K562 (cell line): ENCODE measurements around the gene POU3F3. TPM values are rescaled to one million over a fixed set of nuclear protein-coding genes. Genes with fewer than 3 reads are reported as not detected.

ENCODE experiments used
- ATAC-seq: fragments of 200-7000 bp; cut with Tn5 transposase; 3 replicates; pipeline ENCODE4 v1.9.1; 2020; ENCODE audit warnings: moderate library complexity
- BruUV-seq: library from RNA; stranded (reverse); fragments of 400-500 nt; replicated peaks from 2 replicates; lab custom pipeline; 2021; lab: Mats Ljungman, UMichigan
- CTCF ChIA-PET: fragments of 300-600 bp; formaldehyde crosslinking; extraction: SDS; loops from one replicate; lab custom pipeline; 2021; ENCODE audit warnings: low intra/inter-chr PET ratio; lab: Yijun Ruan, JAX
- POLR2A ChIA-PET: fragments of 300-600, 350-650 bp; sonication (Branson Sonifier 250); formaldehyde crosslinking; extraction: SDS; loops from one replicate; lab custom pipeline; 2021; ENCODE audit warnings: antibody characterized with exemption, inconsistent platforms; lab: Yijun Ruan, JAX
- DNase-seq, 4 experiments: peaks; one replicate each; pipeline versions ENCODE4 v3.0.0 to v3.0.0-alpha.2; 2011 to 2018; ENCODE audit warnings: low spot score in 3 of 4, mixed read lengths in 3 of 4; ENCODE audit errors: extremely low read depth in 1 of 4
- FAIRE-seq: peaks from 2 replicates; lab custom pipeline; 2011; peaks lifted over from hg19 to GRCh38; lab: Jason Lieb, UNC
- H2AFZ ChIP-seq: 2 replicates; pipeline ENCODE4 v1.6.0; 2011; ENCODE audit warnings: low read depth, low read length, control low read depth, inconsistent platforms
- H3K27ac ChIP-seq: fragments of 200-600 bp; 3 replicates; pipeline ENCODE4 v1.8.0; 2011; ENCODE audit warnings: low read depth, mild to moderate bottlenecking, control low read depth, inconsistent platforms, low read length, moderate library complexity, mixed read lengths; ENCODE audit errors: extremely low read depth
- H3K27me3 ChIP-seq, 2 experiments: fragments of 300-600 bp in 1 of 2; 2 replicates in 1 of 2; 3 replicates in 1 of 2; pipeline versions ENCODE4 v1.6.0 to v1.8.0; 2011; ENCODE audit warnings: inconsistent platforms in 2 of 2, low read length in 2 of 2, mild to moderate bottlenecking in 1 of 2, mixed read lengths in 1 of 2, moderate library complexity in 1 of 2; ENCODE audit not compliant: control insufficient read depth in 2 of 2, insufficient read depth in 2 of 2
- H3K36me3 ChIP-seq: fragments of 300-600 bp; 3 replicates; pipeline ENCODE4 v1.8.0; 2011; ENCODE audit warnings: mild to moderate bottlenecking, low read length, inconsistent platforms; ENCODE audit not compliant: control insufficient read depth, insufficient read depth
- H3K4me1 ChIP-seq, 2 experiments: fragments of 200-600 bp in 1 of 2; replicated peaks in 1 of 2; 2 replicates in 1 of 2; 3 replicates in 1 of 2; pipeline versions ENCODE4 v1.5.1 to v1.8.0; 2011; ENCODE audit warnings: inconsistent platforms in 2 of 2, low read length in 2 of 2, mild to moderate bottlenecking in 1 of 2, mixed read lengths in 1 of 2, moderate library complexity in 1 of 2; ENCODE audit not compliant: control insufficient read depth in 2 of 2, insufficient read depth in 2 of 2
- H3K4me2 ChIP-seq: 2 replicates; pipeline ENCODE4 v1.6.1; 2011; ENCODE audit warnings: low read length, control low read depth, inconsistent platforms, mixed read lengths; ENCODE audit not compliant: insufficient read depth
- H3K4me3 ChIP-seq: fragments of 200-600 bp; sonication (generic), shearing (Covaris generic); 2 replicates; pipeline ENCODE4 v1.5.1; 2016; ENCODE audit warnings: control low read depth, inconsistent platforms
- H3K79me2 ChIP-seq: fragments of 200-600 bp; 3 replicates; pipeline ENCODE4 v1.8.0; 2011; ENCODE audit warnings: low read length, inconsistent platforms; ENCODE audit not compliant: control insufficient read depth, insufficient read depth
- H3K9ac ChIP-seq, 2 experiments: 2 replicates each; pipeline versions ENCODE4 v1.6.0 to v1.6.1; 2011; ENCODE audit warnings: low read depth in 2 of 2, low read length in 2 of 2, control low read depth in 1 of 2, inconsistent platforms in 1 of 2, mild to moderate bottlenecking in 1 of 2, mixed read lengths in 1 of 2; ENCODE audit not compliant: insufficient read depth in 1 of 2
- H3K9me1 ChIP-seq: one replicate; pipeline ENCODE4 v1.6.0; 2011; ENCODE audit warnings: inconsistent platforms, mild to moderate bottlenecking, low read length, moderate library complexity; ENCODE audit not compliant: control insufficient read depth, insufficient read depth
- H3K9me3 ChIP-seq: replicated peaks from 2 replicates; pipeline ENCODE4 v1.5.1; 2011; ENCODE audit warnings: low read depth, low read length, inconsistent platforms; ENCODE audit not compliant: control insufficient read depth, insufficient read depth
- H4K20me1 ChIP-seq: replicated peaks from 2 replicates; pipeline ENCODE4 v1.6.1; 2011; ENCODE audit warnings: low read length, inconsistent platforms, mixed read lengths; ENCODE audit not compliant: control insufficient read depth, insufficient read depth
- AFF4 ChIP-seq: sonication (generic); formaldehyde crosslinking; IDR thresholded peaks from 2 replicates; pipeline ENCODE4 v1.8.0; 2023; ENCODE audit warnings: mild to moderate bottlenecking, missing genetic modification reagents
- CBX8 ChIP-seq: fragments of 200-600 bp; sonication (generic); IDR thresholded peaks from 2 replicates; pipeline ENCODE4 v1.6.1; 2012; ENCODE audit warnings: borderline replicate concordance, mixed run types, low read depth, mild to moderate bottlenecking, moderate library complexity, mixed read lengths, low read length, control low read depth, inconsistent platforms; ENCODE audit not compliant: poor library complexity, severe bottlenecking; ENCODE audit errors: extremely low read depth
- CSDE1 ChIP-seq, 2 experiments: fragments of 450-650 bp; IDR thresholded peaks; 2 replicates each; pipeline ENCODE4 v1.6.1; 2016; ENCODE audit warnings: mild to moderate bottlenecking in 1 of 2
- HDGF ChIP-seq: fragments of 450-650 bp; IDR thresholded peaks from 2 replicates; pipeline ENCODE4 v1.6.1; 2016
- HNRNPL ChIP-seq: fragments of 200-400 bp; formaldehyde crosslinking; IDR thresholded peaks from 2 replicates; pipeline ENCODE4 v1.6.1; 2017; ENCODE audit warnings: low read depth, mild to moderate bottlenecking, low read length
- MAZ ChIP-seq, 2 experiments: fragments of 450-650 bp in 1 of 2; sonication (generic) in 1 of 2; formaldehyde crosslinking; IDR thresholded peaks in 1 of 2; conservative IDR thresholded peaks in 1 of 2; 2 replicates each; pipeline versions ENCODE4 v1.4.0 to v1.5.0; 2020; ENCODE audit warnings: mild to moderate bottlenecking in 1 of 2, missing genetic modification reagents in 1 of 2
- OTX1 ChIP-seq: fragments of 450-650 bp; formaldehyde crosslinking; IDR thresholded peaks from 2 replicates; pipeline ENCODE4 v1.4.0; 2022; ENCODE audit warnings: mild to moderate bottlenecking
- U2AF1 ChIP-seq: fragments of 200-400 bp; formaldehyde crosslinking; optimal IDR thresholded peaks from 2 replicates; pipeline ENCODE3; 2017; ENCODE audit warnings: mild to moderate bottlenecking, low read depth, low read length, moderate library complexity
- ZNF324 ChIP-seq: fragments of 250-450 bp; sonication (Bioruptor Pico); IDR thresholded peaks from 2 replicates; pipeline ENCODE4 v1.4.0; 2020; ENCODE audit warnings: mild to moderate bottlenecking
- ZNF75A ChIP-seq: fragments of 450-650 bp; formaldehyde crosslinking; IDR thresholded peaks from 2 replicates; pipeline ENCODE4 v1.4.0; 2020; ENCODE audit warnings: mild to moderate bottlenecking
- WGBS: fragments of 100-300 bp; shearing (Covaris generic); methylation state at CpG from one replicate; pipeline ENCODE4 v1.1.6; 2016; ENCODE audit warnings: low coverage, mixed read lengths; ENCODE audit not compliant: insufficient coverage; ENCODE audit errors: missing lambda C conversion rate; 5-methylcytosine and 5-hydroxymethylcytosine counted together
- in situ Hi-C: fragments of 300-500 bp; cut with MboI; formaldehyde crosslinking; loops from 4 replicates; pipeline ENCODE4 v1.15.0; 2018; ENCODE audit warnings: inconsistent platforms, mixed read lengths
- intact Hi-C: fragments of 100-400 bp; cut with micrococcal nuclease; formaldehyde crosslinking; loops from 2 replicates; pipeline ENCODE4 v1.14.2; 2022
- polyA plus RNA-seq, 8 experiments: library from polyadenylated mRNA; depleted of rRNA in 4 of 8; stranded (reverse) in 5 of 8; unstranded in 3 of 8; fragments of >200 nt; fragmentation: Nextera tagmentation in 2 of 8; fragmentation: Illumina TruSeq in 1 of 8; extraction: Ambion mirVana in 2 of 8; extraction: Trizol in 1 of 8; gene quantifications; 2 replicates each; pipeline versions ENCODE4 v1.2.1 to v1.2.3, GENCODE V29; 2011 to 2014; ENCODE audit warnings: inconsistent platforms in 1 of 8, missing spikeins in 1 of 8
- total RNA-seq, 7 experiments: library from RNA; depleted of rRNA in 6 of 7; stranded (reverse); fragments of >200 nt in 6 of 7; fragmentation: Illumina TruSeq in 2 of 7; extraction: Trizol in 2 of 7; gene quantifications; 2 replicates each; pipeline versions ENCODE4 v1.2.1 to v1.2.3, GENCODE V29; 2011 to 2021; ENCODE audit warnings: low replicate concordance in 1 of 7

POU3F3 gene
- total and polyA plus RNA-seq, 9 of the 15 experiments (the other 6 are each of a cell fraction or from before 2014, with no cell fraction given) = not detected

- H3K4me3 ChIP-seq = no peak overlapping the region
- ChIA-PET CTCF (no interaction called here), POLR2A (interaction anchor here (0.6 to 0.7 kb wide), 4 partner anchors 31 to 1932 kb away, joined by 3 read pairs; no protein-coding TSS in a partner anchor)
- DNase-seq (no peak), FAIRE-seq (no peak), ATAC-seq (no peak)
- WGBS = 5% methylated on average over 7 of the region's 7 CpGs
- peak overlapping the region; percentile 7; the same call in 1 of the 2 replicates for H3K4me2 ChIP-seq
- no peaks in the 10 kb centered on the region; a peak in 1 of 5 replicates for H3K4me1 ChIP-seq
- no TSS peak for BruUV-seq
- peaks cover 3 to 10% of the 10 kb centered on the region in 2 experiments; a peak in 3 of 5 replicates for H3K27me3 ChIP-seq
- no peak overlapping the region for H3K27ac ChIP-seq
- no peaks in the 10 kb centered on the region for H4K20me1 ChIP-seq
- no peak overlapping the region for H3K9ac ChIP-seq
- in situ Hi-C loops = no loop called here
- intact Hi-C loops = no loop called here
- no peaks in the 10 kb centered on the region for H3K36me3 ChIP-seq
- no peaks in the 10 kb centered on the region for H3K9me3 ChIP-seq
- peak overlapping the region; percentile 47 for H2AFZ ChIP-seq
- TF ChIP-seq U2AF1 = no peak
- no peak for TF ChIP-seq MAZ (CRISPR knock-in tag; conservative IDR thresholded peaks at IDR 0.05 in 1 of 2, IDR thresholded peaks at IDR 0.05 in 1 of 2)
- TF ChIP-seq HNRNPL = no peak
- no peak for TF ChIP-seq CBX8
- TF ChIP-seq AFF4 (CRISPR knock-in tag) = no peak
- TF ChIP-seq OTX1 (CRISPR knock-in tag) = no peak
- no peak for TF ChIP-seq CSDE1 (IDR thresholded peaks at IDR 0.05)
- TF ChIP-seq ZNF324 = no peak
- no peak for TF ChIP-seq HDGF
- no peak for TF ChIP-seq ZNF75A (CRISPR knock-in tag)
- no peaks in the 10 kb centered on the region for H3K79me2 ChIP-seq
- no peaks in the 10 kb centered on the region for H3K9me1 ChIP-seq
Observed at GRCh38 chr2:104888489-104889258, 34.8 kb downstream of the POU3F3 start.
